NCI-H774 (cell line): ENCODE measurements around the gene KDM1B.
"Not testable (repeated sequence)": the region's sequence is repeated elsewhere in the genome, so short reads cannot be mapped to it uniquely, and the experiment has no call there.

Experiments
- DNase-seq: peaks from one replicate; lab custom pipeline; 2025; lab: John Stamatoyannopoulos, UW

The KDM1B gene

GRCh38 chr6:18151801-18152200 is 3.4 kb upstream of the KDM1B start:
- DNase-seq = no peak

GRCh38 chr6:18153311-18153703 is 1.9 kb upstream of the KDM1B start:
- no peak for DNase-seq

DNA sequence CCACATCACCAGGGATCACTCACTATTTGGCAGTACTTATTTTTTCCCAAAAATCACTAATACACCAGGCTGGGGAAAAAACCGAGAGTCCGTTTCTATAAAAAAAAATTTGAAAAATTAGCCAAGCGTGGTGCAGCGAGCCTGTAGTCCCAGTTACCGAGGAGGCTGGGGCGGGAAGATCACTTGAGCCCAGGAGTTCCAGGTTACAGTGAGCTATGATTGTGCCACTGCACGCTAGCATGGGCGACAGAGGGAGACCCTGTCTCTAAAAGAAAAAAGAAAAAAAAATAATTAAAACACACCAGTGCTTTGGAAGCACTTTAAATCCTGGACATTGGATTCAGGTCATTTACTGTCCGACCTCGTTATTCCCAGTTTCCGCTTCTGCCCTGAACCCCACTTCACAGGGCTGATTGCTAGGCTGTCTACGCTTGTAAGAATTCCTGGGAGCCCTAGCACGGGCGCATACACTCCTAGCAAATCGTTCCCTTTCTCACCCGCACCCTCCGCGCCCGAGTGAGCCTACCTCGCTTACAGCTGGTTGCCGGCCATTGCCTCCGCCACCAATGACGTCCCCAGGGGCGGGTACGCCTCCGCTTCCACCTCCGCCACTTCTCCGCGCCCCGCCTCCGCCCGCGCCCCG is 594 bp upstream of the KDM1B start, which contains the start of gene TPMT:
Gene TPMT (minus strand): TSS at position 571 of the 643 bp plus-strand sequence. CDS start 5,950 bp downstream, outside the sequence.
- peak; percentile 94 for DNase-seq

GRCh38 chr6:18155864-18156421 is 721 bp downstream of the KDM1B start:
- DNase-seq = peak; percentile 68

- DNase-seq = no peak
Observed at GRCh38 chr6:18160911-18161310, 5.7 kb downstream of the KDM1B start.

DNA sequence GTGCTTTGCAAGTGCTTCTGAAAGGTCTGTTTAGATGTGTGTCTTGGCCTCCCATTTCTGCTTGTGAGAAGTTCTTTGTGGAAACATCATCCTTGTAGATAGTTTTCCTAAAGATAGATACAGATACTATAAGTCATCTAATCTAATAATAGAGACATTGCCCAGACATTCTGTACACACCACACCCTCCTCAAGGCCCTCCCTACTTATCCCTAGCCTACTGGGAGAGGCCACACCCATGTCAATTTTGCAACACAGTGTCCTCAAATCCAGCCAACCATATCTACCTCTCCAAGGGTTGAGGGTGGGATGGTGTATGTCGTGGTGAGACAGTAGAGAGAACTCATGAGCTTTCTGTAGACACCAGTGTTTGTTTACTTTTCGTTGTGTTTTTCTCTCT is 6.2 kb downstream of the KDM1B start:
- no peak for DNase-seq

DNA sequence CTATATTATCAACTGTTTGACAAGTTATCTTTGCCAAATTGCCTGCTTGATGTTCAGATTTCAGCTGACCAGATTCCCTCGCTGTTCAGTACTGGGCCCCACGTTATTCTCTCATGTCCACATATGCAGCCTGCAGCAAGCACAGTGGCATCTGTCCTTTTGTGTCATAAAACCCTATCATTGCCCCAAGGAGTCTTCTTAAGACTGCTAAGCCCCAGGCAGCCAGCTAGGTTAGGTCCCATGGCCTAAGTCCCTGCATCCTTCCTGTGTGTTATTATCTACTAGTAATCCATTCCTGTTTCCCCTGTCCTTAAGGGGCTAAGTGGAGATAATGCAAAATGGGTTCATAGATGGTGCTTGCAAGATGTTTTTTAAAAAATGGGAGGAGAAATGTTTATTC is 7.2 kb downstream of the KDM1B start:
- no peak for DNase-seq

GRCh38 chr6:18165751-18166150 is 10.5 kb downstream of the KDM1B start:
- DNase-seq = no peak

DNA sequence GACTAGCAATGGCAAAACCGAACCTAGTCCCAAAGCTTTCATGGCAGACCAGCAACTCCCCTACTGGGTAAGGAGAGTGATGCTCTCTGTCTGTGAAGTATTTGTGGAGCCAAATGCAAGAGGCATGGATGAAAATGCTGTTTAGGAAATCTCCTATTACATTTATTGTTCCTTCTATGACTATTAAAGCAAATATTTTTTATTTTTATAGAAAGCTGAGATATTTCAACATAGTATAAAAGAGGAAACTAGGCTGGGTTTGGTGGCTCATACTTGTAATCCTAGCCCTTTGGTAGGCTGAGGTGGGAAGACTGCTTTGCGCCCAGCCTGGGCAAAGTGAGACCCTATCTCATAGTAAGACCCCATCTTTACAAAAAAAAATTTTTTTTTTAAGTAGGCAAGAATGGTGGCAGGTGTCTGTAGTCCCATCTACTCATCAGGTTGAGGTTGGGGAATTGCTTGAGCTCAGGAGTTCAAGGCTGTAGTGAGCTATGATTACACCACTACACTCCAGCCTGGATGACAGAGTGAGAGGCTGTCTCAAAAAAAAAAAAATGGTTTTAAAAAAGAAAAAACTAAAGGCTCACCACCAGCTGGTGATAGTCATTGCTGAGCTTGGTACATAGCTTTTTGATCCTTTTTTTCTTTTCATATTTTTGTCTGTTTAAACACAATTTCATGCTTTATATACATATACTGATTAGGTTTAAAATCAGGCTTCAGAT is 11.3 kb downstream of the KDM1B start:
- DNase-seq = no peak

DNA sequence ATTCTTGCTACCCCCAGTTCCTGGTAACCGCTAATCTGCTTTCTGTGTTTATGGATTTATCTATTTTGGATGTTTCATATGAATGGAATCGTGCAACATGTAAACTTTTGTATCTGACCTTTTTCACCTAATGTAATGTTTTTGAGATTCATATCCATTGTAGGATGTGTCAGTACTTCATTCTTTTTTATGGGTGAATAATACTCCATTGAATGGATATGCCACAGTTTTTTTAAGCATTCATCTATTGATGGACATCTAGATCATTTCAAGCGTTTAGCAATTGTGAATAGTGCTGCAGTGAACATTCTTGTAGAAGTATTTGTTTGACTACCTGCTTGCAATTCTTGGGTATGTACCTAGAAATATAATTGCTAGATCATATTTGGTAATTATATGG is 13.0 kb downstream of the KDM1B start:
- no peak for DNase-seq

GRCh38 chr6:18171871-18172270 is 16.6 kb downstream of the KDM1B start:
- DNase-seq = no peak

DNA sequence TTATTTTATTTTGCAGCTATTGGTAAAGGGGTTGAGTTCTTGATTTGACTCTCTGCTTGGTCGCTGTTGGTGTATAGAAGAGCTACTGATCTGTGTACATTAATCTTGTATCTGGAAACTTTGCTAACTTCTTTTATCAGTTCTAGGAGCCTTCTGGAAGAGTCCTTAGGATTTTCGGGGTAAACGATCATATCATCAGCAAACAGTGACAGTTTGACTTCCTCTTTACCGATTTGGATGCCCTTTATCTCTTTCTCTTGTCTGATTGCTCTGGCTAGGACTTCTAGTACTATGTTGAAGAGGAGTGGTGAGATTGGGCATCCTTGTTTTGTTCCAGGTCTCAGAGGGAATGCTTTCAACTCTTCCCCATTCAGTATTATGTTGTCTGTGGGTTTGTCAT is 21.0 kb downstream of the KDM1B start:
- not testable (repeated sequence) for DNase-seq

GRCh38 chr6:18177286-18177965 is 22.2 kb downstream of the KDM1B start:
- DNase-seq = no peak

DNA sequence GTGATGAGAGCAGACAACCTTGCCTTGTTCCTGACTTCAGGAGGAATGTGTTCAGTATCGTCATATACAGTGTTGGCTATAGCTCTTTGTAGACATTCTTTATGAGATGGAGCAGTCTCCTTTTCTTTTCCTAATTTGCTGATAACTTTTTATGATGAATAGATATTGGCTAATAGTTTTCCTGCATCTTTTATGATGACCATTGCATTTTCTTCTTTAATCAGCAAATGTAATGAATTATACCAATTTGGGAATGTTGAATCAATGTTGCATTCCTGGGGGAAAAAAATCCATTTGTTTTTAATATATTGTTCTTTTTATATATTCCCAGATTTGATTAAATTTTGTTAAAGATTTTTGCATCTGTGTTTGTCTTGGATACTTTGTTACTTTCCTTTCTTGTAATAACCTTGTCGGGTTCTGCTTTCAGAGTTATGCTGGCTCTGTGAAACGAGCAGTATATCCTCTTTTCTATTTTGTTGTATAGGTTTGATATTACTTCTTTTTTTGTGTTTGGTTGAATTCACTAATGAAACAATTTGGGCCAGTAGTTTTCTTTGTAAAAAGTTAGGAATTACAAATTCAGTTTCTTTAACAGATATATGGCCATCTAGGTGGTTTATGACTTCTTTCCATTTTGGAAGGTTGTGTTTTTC is 23.9 kb downstream of the KDM1B start:
- DNase-seq = no peak

DNA sequence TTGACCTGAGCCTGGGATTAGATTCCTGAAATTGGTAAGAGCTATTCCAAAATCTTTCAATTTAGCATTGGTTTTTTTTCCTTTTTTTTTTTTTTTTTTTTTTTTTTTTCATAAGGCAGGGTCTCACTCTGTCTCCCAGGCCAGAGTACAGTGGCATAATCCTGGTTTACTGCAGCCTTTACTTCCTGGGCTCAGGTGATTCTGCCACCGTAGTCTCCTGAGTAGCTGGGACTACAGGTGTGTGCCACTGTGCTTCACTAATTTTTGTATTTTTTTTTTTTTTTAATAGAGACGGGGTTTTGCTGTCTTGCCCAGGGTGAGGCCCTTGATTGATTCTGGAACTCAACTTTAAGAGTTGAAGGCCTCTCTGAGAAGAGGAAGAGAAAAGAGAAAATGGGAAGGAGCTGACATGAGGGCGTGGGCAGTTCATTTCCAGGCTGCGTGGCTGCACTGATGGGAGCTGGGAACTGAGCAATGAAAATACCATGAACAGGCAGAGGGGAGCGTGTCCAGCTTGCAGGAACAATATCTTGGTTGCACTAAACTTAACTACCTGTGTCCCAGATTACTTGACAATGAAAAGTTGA is 24.6 kb downstream of the KDM1B start:
- DNase-seq = no peak

GRCh38 chr6:18182568-18182967 is 27.3 kb downstream of the KDM1B start:
- no peak for DNase-seq

DNA sequence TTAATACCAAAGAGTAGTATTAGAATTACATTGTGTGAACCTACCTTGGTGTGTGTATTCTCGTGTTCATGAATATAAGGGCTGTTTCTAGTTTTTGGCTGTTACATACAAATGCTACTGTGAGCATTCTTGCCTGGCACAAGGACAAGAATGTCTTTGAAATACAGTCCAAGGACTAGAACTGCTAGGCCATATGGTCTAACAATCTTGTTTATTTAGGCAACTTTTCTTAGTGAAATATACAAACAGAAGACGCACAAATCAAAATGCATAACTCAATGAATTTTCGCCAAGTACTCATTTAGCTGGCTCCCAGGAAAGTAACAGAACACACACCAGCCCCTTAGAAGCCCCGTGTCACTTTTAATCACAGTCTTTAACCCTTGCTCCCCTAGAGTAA is 28.5 kb downstream of the KDM1B start:
- no peak for DNase-seq

DNA sequence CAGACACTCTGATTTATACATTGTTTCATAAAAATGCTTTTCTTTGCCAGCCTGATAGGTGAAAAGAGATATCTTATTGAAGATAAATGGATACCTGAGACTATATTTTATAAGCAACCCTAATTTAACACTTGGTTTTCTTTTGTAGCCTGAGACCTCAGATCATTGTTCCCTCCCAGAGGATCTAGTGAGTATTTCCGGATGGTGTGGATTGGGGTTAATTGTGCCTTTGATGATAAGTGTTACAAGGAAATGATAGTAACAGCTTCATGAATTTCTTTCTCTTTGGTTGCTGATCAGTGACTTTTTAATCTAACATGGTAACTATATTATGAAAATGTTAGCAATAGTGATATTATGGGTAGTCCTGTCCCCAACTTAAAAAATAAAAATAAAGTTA is 30.4 kb downstream of the KDM1B start:
- DNase-seq = no peak

GRCh38 chr6:18186033-18186432 is 30.8 kb downstream of the KDM1B start:
- no peak for DNase-seq

DNA sequence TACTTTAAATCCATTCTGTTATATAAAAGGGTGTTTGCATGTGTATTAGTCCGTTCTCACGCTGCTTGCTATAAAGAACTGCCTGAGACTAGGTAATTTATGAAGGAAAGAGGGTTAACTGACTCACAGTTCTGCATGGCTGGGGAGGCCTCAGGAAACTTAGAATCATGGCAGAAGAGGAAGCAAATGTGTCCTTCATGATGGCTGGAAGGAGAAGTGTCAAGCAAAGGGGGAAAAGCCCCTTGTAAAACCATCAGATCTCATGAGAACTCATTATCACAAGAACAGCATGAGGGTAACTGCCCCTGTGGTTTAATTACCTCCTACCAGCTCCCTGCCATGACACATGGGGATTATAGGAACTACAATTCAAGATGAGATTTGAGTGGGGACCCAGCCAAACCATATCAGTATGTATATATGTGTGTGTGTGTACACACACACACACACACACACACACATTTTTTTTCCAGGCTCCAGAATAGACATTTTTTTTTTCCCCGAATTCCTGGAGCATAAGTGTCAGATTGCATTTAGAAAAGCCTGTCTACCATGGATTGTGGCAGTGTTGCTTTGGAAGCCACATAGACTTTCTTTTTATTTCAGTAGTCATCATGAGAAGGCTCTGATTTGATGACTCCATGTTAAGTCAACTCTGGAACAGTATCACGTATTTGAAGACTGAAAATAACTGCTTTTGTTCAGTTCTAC is 31.5 kb downstream of the KDM1B start:
- no peak for DNase-seq

GRCh38 chr6:18187701-18188100 is 32.5 kb downstream of the KDM1B start:
- DNase-seq = no peak
